GM10248 (cell line): Measurements from ENCODE around the gene XCR1.

Source experiments
- CTCF ChIA-PET: fragments of 300-600 bp; sonication (Branson Sonifier 250); formaldehyde crosslinking; extraction: SDS; loops from one replicate; lab custom pipeline; 2021; ENCODE audit warnings: antibody characterized with exemption; lab: Yijun Ruan, JAX
- POLR2A ChIA-PET: fragments of 350-650 bp; sonication (Branson Sonifier 250); formaldehyde crosslinking; extraction: SDS; loops from one replicate; lab custom pipeline; 2020; ENCODE audit warnings: antibody characterized with exemption; lab: Yijun Ruan, JAX
- DNase-seq: peaks from one replicate; pipeline ENCODE4 v3.0.0; 2012; ENCODE audit errors: extremely low spot score
- CTCF ChIP-seq: IDR thresholded peaks from 2 replicates; pipeline ENCODE4 v1.5.1; 2012; ENCODE audit warnings: mild to moderate bottlenecking, low read depth; ENCODE audit errors: extremely low read depth, missing control alignments, control extremely low read depth

The XCR1 gene

GRCh38 chr3:46027021-46027705, at the start of gene XCR1:
XCR1 (minus strand) TSS chr3:46027483; CDS start chr3:46021947, 5,536 bp downstream.
- TF ChIP-seq CTCF: no peak
- CTCF ChIA-PET: interaction anchor here (1.0 to 1.6 kb wide), 3 partner anchors 17 to 51 kb away, joined by 3 to 6 read pairs (median 4); no protein-coding TSS in a partner anchor
- POLR2A ChIA-PET: no interaction called here
- DNase-seq: no peak

GRCh38 chr3:46076606-46077005, 49.3 kb upstream of the XCR1 start:
- TF ChIP-seq CTCF: peak; percentile 43
- POLR2A ChIA-PET: interaction anchor here (0.6 kb wide), 1 partner anchor 138 kb away, joined by 3 read pairs; no protein-coding TSS in a partner anchor

GRCh38 chr3:46075816-46076215, 48.5 kb upstream of the XCR1 start:
- ChIA-PET CTCF (interaction anchor here (1.0 to 17.6 kb wide), 17 partner anchors 8 to 314 kb away, joined by 3 to 377 read pairs (median 22); partner anchors contain the start of genes CCR5 and CXCR6), POLR2A (no interaction called here)
- TF ChIP-seq CTCF: no peak

More at GRCh38 chr3:46076606-46077005, 49.3 kb upstream of the XCR1 start:
- CTCF ChIA-PET: interaction anchor here (1.0 to 17.6 kb wide), 21 partner anchors 13 to 417 kb away, joined by 3 to 377 read pairs (median 16); partner anchors contain the start of genes CCR5 and CXCR6
- DNase-seq: no peak

GRCh38 chr3:46071222-46071858, 44.1 kb upstream of the XCR1 start:
- ChIA-PET CTCF (no interaction called here), POLR2A (no interaction called here)
- TF ChIP-seq CTCF: no peak
- no peak for DNase-seq

More at GRCh38 chr3:46075816-46076215, 48.5 kb upstream of the XCR1 start:
- DNase-seq: no peak

- no peak for TF ChIP-seq CTCF
- ChIA-PET CTCF (interaction anchor here (14.4 kb wide), 1 partner anchor 8 kb away, joined by 174 read pairs; no protein-coding TSS in a partner anchor), POLR2A (no interaction called here)
- DNase-seq: no peak
Observed at GRCh38 chr3:46070595-46071093, 43.4 kb upstream of the XCR1 start.

- POLR2A ChIA-PET: no interaction called here
Observed at GRCh38 chr3:46068501-46068900, 41.2 kb upstream of the XCR1 start.

More at GRCh38 chr3:46068501-46068900, 41.2 kb upstream of the XCR1 start:
- CTCF ChIA-PET: interaction anchor here (1.0 to 14.4 kb wide), 8 partner anchors 10 to 140 kb away, joined by 3 to 174 read pairs (median 4); partner anchors contain the start of gene CCR1
- no peak for TF ChIP-seq CTCF
- DNase-seq: no peak
